Activated CD4-positive, CD25-positive, alpha-beta regulatory T cell treated with anti-CD3 and anti-CD28 coated beads, Interleukin-2, amount 50 U/mL, for 72 hours (primary cell): ENCODE data around the gene CCT6A.
"Not testable (repeated sequence)": the region's sequence is repeated elsewhere in the genome, so short reads cannot be mapped to it uniquely, and the experiment has no call there.

Experiments used
- DNase-seq: peaks from one replicate; pipeline ENCODE4 v3.0.0; 2021

CCT6A gene

DNA sequence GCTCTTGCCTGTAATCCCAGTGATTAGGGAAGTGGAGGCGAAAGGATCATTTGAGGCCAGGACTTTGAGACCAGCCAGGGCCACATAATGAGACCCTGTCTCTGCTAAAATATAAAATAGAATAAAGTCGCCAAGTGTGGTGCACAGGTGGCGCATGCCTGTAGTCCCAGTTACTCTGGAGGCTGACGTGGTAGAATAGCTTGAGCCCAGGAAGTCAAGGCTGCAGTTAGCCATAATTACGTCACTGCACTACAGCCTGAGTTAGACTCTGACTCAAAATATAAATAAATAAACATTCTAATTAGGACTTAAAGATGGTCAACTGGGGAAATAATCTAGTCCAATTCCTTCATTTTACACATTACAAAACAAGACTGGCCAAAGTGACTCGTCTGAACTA, 53.9 kb downstream of the CCT6A start:
- no peak for DNase-seq

DNA sequence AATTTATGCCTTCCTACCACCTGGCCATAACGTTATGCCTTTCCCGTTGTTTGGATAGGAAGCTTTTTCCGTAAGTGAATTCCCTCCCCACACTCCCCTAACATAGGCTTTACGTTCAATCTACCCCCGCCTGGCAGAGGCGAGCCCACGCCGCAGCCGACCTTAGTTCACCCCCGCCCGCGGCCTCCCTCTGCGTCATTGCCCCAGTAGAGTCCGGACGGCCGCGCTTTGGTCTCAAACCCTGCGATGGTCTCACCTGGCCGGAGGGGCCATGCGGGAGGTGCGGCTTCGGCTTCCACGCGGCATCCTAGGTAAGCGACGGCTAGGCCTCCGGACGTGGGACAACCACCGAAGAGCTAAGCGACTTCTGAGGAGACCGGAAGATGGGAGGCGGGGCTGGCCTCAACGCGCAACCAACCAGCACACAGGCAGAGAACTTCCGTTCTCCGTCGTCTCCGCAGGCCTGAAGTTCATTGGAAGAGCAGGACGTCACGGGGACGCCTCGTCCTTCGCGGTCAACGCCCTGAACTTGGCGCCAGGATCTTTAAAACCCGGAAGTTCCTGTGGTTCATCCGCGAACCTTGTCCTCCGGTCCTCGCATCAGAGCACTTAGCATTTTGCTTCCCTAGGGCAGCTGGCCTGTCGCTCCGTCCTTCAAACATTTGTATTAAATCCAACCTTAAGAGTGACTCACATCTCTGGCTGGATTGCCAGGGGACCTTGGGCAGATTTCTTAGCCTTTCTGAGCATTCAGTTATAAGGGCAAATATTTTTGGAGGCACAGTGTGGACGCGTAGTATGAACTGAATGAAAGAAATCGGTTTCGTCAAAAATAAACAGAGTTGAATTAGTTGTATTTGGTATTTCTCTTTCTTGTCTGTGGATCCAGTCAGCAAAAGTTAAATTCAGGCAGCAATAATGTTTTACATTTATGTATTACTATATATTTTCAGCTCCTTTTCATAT, 54.8 kb downstream of the CCT6A start, which contains the start of gene CHCHD2:
TSS of gene CHCHD2 (minus strand) at position 369 of the 966 bp plus-strand sequence. CDS start at position 306, 63 bp downstream.
- DNase-seq = peak; percentile 85

DNA sequence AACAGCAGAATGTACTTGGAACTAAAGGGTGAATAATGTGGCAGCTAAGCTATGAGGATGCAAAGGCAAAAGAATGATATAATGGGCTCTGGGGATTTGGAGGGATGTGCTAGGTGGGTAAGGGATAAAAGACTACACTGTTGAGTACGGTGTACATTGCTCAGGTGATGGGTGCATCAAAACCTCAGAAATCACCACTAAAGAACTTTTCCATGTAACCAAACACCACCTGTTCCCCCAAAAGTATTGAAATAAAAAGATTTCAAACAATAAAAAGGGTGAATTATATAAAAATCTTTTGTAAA, 56.3 kb downstream of the CCT6A start:
- no peak for DNase-seq

GRCh38 chr7:56110611-56111010, 59.0 kb downstream of the CCT6A start:
- no peak for DNase-seq

DNA sequence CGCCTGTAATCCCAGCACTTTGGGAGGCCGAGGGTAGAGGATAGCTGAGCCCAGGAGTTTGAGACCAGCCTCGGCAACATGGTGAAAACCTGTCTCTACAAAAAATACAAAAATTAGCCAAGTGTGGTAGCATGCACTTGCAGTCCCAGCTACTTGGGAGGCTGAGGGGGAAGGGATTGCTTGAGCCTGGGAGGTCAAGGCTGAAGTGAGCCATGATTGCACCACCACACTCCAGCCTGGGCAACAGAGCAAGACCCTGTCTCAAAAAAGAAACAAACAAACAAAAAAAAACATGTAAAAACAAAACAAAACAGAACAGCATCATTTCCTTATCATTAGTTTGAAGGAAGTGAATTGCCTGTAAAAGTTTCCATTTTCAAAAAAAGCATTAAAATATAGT, 60.7 kb downstream of the CCT6A start:
- DNase-seq = not testable (repeated sequence)
